ENCODE measurements around the gene UGT3A1.

DNA sequence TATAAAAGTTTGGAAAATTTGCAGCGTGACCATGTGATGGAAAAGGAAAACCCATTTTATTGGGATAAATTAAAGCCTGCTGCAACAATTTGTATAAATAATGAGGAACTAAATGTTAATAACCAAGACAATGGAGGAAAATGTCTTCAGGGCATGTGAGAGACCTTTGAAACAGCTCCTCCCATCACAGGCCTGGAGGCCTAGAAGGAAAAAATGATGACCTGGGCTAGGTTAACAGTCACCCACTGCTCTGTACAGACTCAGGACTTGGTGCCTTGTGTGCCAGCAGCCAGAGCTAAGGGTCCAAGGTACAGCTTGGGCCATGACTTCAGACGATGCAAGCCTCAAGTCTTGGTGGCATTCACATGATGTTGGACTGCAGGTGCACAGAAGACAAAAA, 22.0 kb upstream of the UGT3A1 start:
- TF ChIP-seq POLR2A (IDR thresholded peaks at IDR 0.05; ENCODE audit: low read length) (no peak), GATA1 (IDR thresholded peaks at IDR 0.05; ENCODE audit: low read depth, low read length) (no peak)
